Kidney epithelial cell (primary cell): ENCODE results near the gene FPGS. TPM values are rescaled to one million over a fixed set of nuclear protein-coding genes. Genes with fewer than 3 reads are reported as not detected.
A peak's percentile ranks its signal among the peaks of the same experiment; 100 is the strongest.

ENCODE experiments used
- DNase-seq: peaks from one replicate; pipeline ENCODE4 v3.0.0-alpha.2; 2010; ENCODE audit warnings: low read depth
- H3K27me3 ChIP-seq: 2 replicates; pipeline ENCODE4 v1.6.0; 2011; ENCODE audit warnings: low read length; ENCODE audit not compliant: control insufficient read depth, insufficient read depth
- H3K36me3 ChIP-seq: 2 replicates; pipeline ENCODE4 v1.5.1; 2011; ENCODE audit warnings: low read length; ENCODE audit not compliant: control insufficient read depth, insufficient read depth
- H3K4me3 ChIP-seq: 2 replicates; pipeline ENCODE4 v1.5.1; 2011; ENCODE audit warnings: low read depth, mild to moderate bottlenecking, control low read depth, low read length
- total RNA-seq: library from RNA; depleted of rRNA; stranded (reverse); fragments of >200 nt; gene quantifications from 2 replicates; pipeline ENCODE4 v1.2.3, GENCODE V29; 2015
- TF ChIP-seq, protein P1 (sequence below): IDR thresholded peaks from 2 replicates; pipeline ENCODE4 v1.5.1; 2011; ENCODE audit warnings: mild to moderate bottlenecking, moderate library complexity, low read length, control low read depth, inconsistent platforms; ENCODE audit not compliant: insufficient read depth, poor library complexity, severe bottlenecking

FPGS gene
- total RNA-seq, 1 donor from 2014 or later: 92.5 TPM

DNA sequence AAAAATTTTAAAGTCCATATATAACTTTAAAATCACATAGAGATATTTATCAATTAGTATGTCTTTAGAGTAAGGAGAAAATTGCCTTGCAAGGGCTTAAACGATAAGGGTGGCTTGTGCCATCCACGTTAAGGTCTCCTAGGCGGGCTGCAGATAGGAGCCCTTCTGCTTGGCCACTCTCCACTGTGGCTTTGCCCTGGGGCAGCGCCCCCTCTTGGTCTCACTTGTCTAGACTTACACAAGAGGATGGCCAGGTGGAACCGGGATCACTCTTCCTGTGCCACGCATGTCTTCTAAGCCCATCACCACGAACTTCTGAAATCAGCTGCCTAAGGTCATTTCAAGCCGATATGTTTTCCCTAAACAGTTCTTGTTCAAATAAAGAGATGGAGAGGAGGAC is 2.9 kb downstream of the FPGS start:
- TF ChIP-seq, protein P1, sequence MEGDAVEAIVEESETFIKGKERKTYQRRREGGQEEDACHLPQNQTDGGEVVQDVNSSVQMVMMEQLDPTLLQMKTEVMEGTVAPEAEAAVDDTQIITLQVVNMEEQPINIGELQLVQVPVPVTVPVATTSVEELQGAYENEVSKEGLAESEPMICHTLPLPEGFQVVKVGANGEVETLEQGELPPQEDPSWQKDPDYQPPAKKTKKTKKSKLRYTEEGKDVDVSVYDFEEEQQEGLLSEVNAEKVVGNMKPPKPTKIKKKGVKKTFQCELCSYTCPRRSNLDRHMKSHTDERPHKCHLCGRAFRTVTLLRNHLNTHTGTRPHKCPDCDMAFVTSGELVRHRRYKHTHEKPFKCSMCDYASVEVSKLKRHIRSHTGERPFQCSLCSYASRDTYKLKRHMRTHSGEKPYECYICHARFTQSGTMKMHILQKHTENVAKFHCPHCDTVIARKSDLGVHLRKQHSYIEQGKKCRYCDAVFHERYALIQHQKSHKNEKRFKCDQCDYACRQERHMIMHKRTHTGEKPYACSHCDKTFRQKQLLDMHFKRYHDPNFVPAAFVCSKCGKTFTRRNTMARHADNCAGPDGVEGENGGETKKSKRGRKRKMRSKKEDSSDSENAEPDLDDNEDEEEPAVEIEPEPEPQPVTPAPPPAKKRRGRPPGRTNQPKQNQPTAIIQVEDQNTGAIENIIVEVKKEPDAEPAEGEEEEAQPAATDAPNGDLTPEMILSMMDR: peak; percentile 49
- DNase-seq: no peak
- Histone ChIP-seq H3K27me3 (no peaks in the 10 kb centered on the region), H3K36me3 (peaks cover 3% of the 10 kb centered on the region), H3K4me3 (no peak overlapping the region)

DNA sequence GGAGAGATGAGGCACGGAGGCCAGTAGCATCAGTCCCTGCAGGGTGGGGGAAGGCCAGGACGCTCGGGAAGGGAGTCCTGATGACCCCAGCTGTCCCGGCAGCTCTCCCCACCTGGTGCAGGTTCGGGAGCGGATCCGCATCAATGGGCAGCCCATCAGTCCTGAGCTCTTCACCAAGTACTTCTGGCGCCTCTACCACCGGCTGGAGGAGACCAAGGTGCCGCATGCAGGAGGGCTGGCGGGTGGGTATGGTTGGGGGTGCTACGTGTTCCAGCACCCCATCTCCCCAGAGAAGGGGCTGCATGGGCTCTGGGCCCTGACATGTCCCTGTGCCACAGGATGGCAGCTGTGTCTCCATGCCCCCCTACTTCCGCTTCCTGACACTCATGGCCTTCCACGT is 4.2 kb downstream of the FPGS start:
- TF ChIP-seq, protein P1: no peak
- H3K36me3 ChIP-seq: peaks cover 4% of the 10 kb centered on the region

DNA sequence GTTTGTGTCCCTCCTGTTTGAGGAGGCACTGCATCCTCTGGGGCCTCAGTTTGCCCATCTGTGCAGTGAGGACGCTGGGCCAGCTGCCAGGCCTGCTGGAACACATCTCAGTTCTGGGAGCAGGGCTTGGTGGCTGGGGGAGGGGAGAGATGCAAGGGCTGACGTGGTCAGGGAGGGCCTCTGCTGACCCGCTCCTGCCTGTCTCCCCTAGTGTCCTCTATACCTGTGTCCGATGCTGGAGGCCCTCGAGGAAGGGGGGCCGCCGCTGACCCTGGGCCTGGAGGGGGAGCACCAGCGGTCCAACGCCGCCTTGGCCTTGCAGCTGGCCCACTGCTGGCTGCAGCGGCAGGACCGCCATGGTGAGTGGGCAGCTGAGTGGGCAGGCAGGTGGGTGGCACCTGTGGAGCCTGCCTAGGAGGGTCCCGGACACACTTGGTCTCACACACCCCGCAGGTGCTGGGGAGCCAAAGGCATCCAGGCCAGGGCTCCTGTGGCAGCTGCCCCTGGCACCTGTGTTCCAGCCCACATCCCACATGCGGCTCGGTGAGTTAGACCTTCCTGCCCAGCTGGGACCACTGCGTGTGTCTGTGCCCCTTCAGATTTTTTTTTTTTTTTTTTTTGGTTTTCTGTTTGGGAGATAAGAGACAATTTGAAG is 5.8 kb downstream of the FPGS start:
- Histone ChIP-seq H3K27me3 (no peaks in the 10 kb centered on the region), H3K36me3 (peaks cover 9% of the 10 kb centered on the region), H3K4me3 (no peak overlapping the region)
- TF ChIP-seq, protein P1: no peak
- DNase-seq: no peak

More for the DNA sequence above, 4.2 kb downstream of the FPGS start:
- no peak overlapping the region for H3K4me3 ChIP-seq
- no peaks in the 10 kb centered on the region for H3K27me3 ChIP-seq
- DNase-seq: no peak

DNA sequence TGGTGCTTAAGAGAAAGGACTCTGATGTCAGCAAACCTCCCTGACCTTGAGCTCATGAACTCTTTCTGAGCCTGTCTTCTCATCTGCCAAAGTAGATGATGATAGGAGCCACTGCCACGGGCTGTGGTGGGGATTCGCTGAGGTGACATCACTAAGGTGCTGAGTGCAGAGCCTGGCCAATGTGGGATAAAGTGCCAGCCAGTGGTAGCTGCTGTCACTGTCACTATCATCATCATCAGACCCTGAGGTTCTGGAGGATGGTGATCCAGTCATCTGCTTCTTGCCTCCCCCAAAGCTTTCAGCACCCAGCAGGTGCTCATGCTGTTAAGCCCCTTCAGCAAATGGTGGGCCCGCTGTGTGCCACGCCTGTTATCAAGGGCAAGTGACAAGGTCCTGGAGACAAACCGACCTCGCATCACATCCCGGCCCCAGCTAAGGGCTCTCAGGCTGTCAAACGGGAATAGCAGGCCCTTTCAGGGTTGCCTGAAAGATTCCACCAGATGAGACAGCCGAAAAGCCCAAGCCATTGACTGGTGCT is 6.4 kb downstream of the FPGS start:
- Histone ChIP-seq H3K27me3 (no peaks in the 10 kb centered on the region), H3K4me3 (no peak overlapping the region), H3K36me3 (peaks cover 9% of the 10 kb centered on the region)
- TF ChIP-seq, protein P1: no peak
- no peak for DNase-seq

DNA sequence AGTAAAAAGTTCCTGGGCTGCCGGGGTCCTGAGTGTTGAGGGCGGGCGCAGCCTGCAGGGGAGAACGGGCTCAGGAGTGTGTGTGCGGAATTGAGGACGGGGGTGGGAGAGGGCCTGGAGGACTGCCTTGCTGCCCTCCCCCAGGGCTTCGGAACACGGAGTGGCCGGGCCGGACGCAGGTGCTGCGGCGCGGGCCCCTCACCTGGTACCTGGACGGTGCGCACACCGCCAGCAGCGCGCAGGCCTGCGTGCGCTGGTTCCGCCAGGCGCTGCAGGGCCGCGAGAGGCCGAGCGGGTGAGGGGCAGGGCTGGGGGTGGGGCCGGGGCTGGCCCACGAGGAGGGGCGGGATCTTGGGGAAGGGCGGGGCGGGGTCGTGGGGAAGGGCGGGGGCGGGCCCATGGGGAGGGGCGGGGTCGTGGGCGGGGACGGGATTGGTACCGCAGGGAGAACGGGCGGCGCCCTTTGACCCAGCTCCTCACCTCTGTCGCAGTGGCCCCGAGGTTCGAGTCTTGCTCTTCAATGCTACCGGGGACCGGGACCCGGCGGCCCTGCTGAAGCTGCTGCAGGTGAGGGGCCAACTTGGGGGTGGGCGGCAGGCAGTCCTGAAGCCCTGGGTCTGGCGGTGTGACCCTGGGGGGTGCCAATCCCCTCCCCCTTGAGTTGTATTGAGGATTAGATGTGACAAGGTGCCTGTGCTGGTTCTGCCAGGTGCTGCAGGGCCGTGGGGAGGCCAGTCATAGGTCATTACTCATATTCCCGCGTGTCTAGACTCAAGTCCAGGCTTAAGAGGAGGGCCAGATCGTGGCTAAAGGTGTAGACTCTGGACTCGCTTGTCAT is 7.1 kb downstream of the FPGS start:
- TF ChIP-seq, protein P1: no peak
- Histone ChIP-seq H3K27me3 (no peaks in the 10 kb centered on the region), H3K36me3 (peaks cover 9% of the 10 kb centered on the region), H3K4me3 (no peak overlapping the region)
- no peak for DNase-seq
